Left ventricle myocardium inferior (tissue), 1 donor: ENCODE results near the gene ATP5PO. TPM values are rescaled to one million over a fixed set of nuclear protein-coding genes. Genes with fewer than 3 reads are reported as not detected.
A peak's percentile ranks its signal among the peaks of the same experiment; 100 is the strongest.

ENCODE experiments used
- DNase-seq: peaks from one replicate; pipeline ENCODE4 v3.0.0-alpha.2; 2020
- H3K27ac ChIP-seq: fragments of 200-600 bp; replicated peaks from 2 replicates; pipeline ENCODE4 v1.8.0; 2021
- H3K27me3 ChIP-seq: fragments of 200-600 bp; 2 replicates; pipeline ENCODE4 v1.8.0; 2021; ENCODE audit warnings: low read depth
- H3K36me3 ChIP-seq: fragments of 200-600 bp; 2 replicates; pipeline ENCODE4 v1.8.0; 2021
- H3K4me1 ChIP-seq: fragments of 200-600 bp; 2 replicates; pipeline ENCODE4 v1.8.0; 2021
- H3K4me3 ChIP-seq: fragments of 200-600 bp; 2 replicates; pipeline ENCODE4 v1.8.0; 2021; ENCODE audit warnings: mild to moderate bottlenecking, moderate library complexity
- H3K9me3 ChIP-seq: fragments of 200-600 bp; replicated peaks from 2 replicates; pipeline ENCODE4 v1.8.0; 2021
- CTCF ChIP-seq: fragments of 200-600 bp; IDR thresholded peaks from 2 replicates; pipeline ENCODE4 v1.8.0; 2021; ENCODE audit warnings: antibody characterized with exemption, mild to moderate bottlenecking, borderline replicate concordance
- intact Hi-C: fragments of 100-400 bp; cut with micrococcal nuclease; formaldehyde crosslinking; loops from one replicate; pipeline ENCODE4 v1.11.0; 2022
- total RNA-seq: library from RNA; stranded (reverse); fragmentation: NEBNext Ultra II Directional; extraction: Animal tissue kit (Norgen Biotek cat#: 25700); gene quantifications from one replicate; pipeline ENCODE4 v1.2.1, GENCODE V29; 2021
- donor health status: DM: no; HTN: yes; CAD: no; lungs with severe emphysema.

The ATP5PO gene
- total RNA-seq, 1 donor from 2014 or later = 780 TPM

GRCh38 chr21:33949516-33950430 is 34.2 kb upstream of the ATP5PO start:
- Histone ChIP-seq H3K4me3 (no peak overlapping the region), H3K4me1 (peaks cover 16% of the 10 kb centered on the region), H3K27ac (no peak overlapping the region), H3K9me3 (peaks cover 1% of the 10 kb centered on the region), H3K27me3 (no peaks in the 10 kb centered on the region), H3K36me3 (no peaks in the 10 kb centered on the region)
- DNase-seq = no peak
- no peak for TF ChIP-seq CTCF
- intact Hi-C loops = no loop called here

GRCh38 chr21:33948951-33949444 is 33.4 kb upstream of the ATP5PO start:
- TF ChIP-seq CTCF = no peak
- no peak for DNase-seq
- Histone ChIP-seq H3K4me1 (peaks cover 16% of the 10 kb centered on the region), H3K27me3 (no peaks in the 10 kb centered on the region), H3K9me3 (peaks cover 8% of the 10 kb centered on the region), H3K36me3 (no peaks in the 10 kb centered on the region), H3K4me3 (no peak overlapping the region), H3K27ac (peak overlapping the region; percentile 59)
- intact Hi-C loops = no loop called here

GRCh38 chr21:33948096-33948950 is 32.7 kb upstream of the ATP5PO start:
- intact Hi-C loops = no loop called here
- DNase-seq = peak; percentile 31
- no peak for TF ChIP-seq CTCF
- H3K4me1 ChIP-seq = peaks cover 16% of the 10 kb centered on the region
- H3K36me3 ChIP-seq = no peaks in the 10 kb centered on the region
- peak overlapping the region; percentile 41 for H3K4me3 ChIP-seq
- H3K27me3 ChIP-seq = no peaks in the 10 kb centered on the region
- peak overlapping the region; percentile 59 for H3K27ac ChIP-seq
- H3K9me3 ChIP-seq = peaks cover 8% of the 10 kb centered on the region

GRCh38 chr21:33947451-33948095 is 32.0 kb upstream of the ATP5PO start:
- no peak for TF ChIP-seq CTCF
- Histone ChIP-seq H3K27me3 (no peaks in the 10 kb centered on the region), H3K4me3 (peak overlapping the region; percentile 41), H3K36me3 (no peaks in the 10 kb centered on the region), H3K27ac (peak overlapping the region; percentile 59), H3K4me1 (peaks cover 16% of the 10 kb centered on the region), H3K9me3 (peaks cover 8% of the 10 kb centered on the region)
- peak; percentile 44 for DNase-seq
- intact Hi-C loops = no loop called here
